ENCODE measurements around the gene OLFM2. TPM values are rescaled to one million over a fixed set of nuclear protein-coding genes. Genes with fewer than 3 reads are reported as not detected.

Gene OLFM2
- polyA plus RNA-seq, 2 of the 4 experiments (the other 2 are of a cell fraction), result 6.5 to 8.0 TPM

- TF ChIP-seq, protein P1, sequence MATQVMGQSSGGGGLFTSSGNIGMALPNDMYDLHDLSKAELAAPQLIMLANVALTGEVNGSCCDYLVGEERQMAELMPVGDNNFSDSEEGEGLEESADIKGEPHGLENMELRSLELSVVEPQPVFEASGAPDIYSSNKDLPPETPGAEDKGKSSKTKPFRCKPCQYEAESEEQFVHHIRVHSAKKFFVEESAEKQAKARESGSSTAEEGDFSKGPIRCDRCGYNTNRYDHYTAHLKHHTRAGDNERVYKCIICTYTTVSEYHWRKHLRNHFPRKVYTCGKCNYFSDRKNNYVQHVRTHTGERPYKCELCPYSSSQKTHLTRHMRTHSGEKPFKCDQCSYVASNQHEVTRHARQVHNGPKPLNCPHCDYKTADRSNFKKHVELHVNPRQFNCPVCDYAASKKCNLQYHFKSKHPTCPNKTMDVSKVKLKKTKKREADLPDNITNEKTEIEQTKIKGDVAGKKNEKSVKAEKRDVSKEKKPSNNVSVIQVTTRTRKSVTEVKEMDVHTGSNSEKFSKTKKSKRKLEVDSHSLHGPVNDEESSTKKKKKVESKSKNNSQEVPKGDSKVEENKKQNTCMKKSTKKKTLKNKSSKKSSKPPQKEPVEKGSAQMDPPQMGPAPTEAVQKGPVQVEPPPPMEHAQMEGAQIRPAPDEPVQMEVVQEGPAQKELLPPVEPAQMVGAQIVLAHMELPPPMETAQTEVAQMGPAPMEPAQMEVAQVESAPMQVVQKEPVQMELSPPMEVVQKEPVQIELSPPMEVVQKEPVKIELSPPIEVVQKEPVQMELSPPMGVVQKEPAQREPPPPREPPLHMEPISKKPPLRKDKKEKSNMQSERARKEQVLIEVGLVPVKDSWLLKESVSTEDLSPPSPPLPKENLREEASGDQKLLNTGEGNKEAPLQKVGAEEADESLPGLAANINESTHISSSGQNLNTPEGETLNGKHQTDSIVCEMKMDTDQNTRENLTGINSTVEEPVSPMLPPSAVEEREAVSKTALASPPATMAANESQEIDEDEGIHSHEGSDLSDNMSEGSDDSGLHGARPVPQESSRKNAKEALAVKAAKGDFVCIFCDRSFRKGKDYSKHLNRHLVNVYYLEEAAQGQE (IDR thresholded peaks at IDR 0.05), result no peak
- no peak for TF ChIP-seq E2F6 (IDR thresholded peaks at IDR 0.05; ENCODE audit: borderline replicate concordance, low read depth)
Measured at GRCh38 chr19:9891609-9892373, 44.5 kb downstream of the OLFM2 start (continued).

GRCh38 chr19:9885077-9885552 is 51.2 kb downstream of the OLFM2 start:
- CTCF ChIA-PET, result interaction anchor here (0.8 to 1.4 kb wide), 2 partner anchors 28 to 38 kb away, joined by 3 to 4 read pairs; no protein-coding TSS in a partner anchor
- DNase-seq (ENCODE audit: low read depth in 1 of 2, low spot score in 1 of 2) (no peak), ATAC-seq (peak in 1 of 2 experiments; percentile 64; a peak in 3 of 6 replicates), FAIRE-seq (no peak)
- Histone ChIP-seq H3K4me2 (no peak overlapping the region), H3K27ac (no peak overlapping the region), H3K9me3 (no peaks in the 10 kb centered on the region), H3K4me3 (no peak overlapping the region), H3K4me1 (no peaks in the 10 kb centered on the region)
- TF ChIP-seq ZNF302 (CRISPR knock-in tag; IDR thresholded peaks at IDR 0.05) (no peak), ZFP36 (IDR thresholded peaks at IDR 0.05; ENCODE audit: borderline replicate concordance, partially characterized antibody) (peak; percentile 14)
- POLR2A ChIA-PET, result no interaction called here
- 75% methylated on average over 8 of the region's 8 CpGs for WGBS (ENCODE audit: missing lambda C conversion rate)

DNA sequence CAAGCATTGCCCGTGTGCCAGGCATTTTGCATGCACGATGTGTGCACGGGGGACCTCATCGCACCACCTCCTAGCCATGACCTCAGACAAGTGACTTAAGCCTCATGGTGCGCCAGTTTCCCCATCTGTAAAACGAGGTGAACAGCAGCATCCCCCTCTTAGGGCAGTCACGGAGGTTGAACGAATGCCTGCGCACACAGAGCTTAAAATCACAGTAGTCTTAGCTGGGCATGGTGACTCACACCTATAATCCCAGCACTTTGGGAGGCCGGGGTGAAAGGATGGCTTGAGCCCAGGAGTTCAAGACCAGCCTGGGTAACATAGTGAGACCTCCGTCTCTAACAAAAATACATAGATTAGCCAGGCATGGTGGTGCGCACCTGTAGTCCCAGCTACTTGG is 52.6 kb downstream of the OLFM2 start:
- Histone ChIP-seq H3K4me1 (no peaks in the 10 kb centered on the region), H3K27ac (no peak overlapping the region), H3K9me3 (no peaks in the 10 kb centered on the region), H3K4me3 (no peak overlapping the region), H3K4me2 (no peak overlapping the region)
- no peak for TF ChIP-seq MYC (IDR thresholded peaks at IDR 0.05; ENCODE audit: borderline replicate concordance, low read length)
- TF ChIP-seq CBX2 (IDR thresholded peaks at IDR 0.05; ENCODE audit: borderline replicate concordance, low read depth), result no peak
- TF ChIP-seq ZNF302 (CRISPR knock-in tag; IDR thresholded peaks at IDR 0.05), result no peak
- TF ChIP-seq, protein P2, sequence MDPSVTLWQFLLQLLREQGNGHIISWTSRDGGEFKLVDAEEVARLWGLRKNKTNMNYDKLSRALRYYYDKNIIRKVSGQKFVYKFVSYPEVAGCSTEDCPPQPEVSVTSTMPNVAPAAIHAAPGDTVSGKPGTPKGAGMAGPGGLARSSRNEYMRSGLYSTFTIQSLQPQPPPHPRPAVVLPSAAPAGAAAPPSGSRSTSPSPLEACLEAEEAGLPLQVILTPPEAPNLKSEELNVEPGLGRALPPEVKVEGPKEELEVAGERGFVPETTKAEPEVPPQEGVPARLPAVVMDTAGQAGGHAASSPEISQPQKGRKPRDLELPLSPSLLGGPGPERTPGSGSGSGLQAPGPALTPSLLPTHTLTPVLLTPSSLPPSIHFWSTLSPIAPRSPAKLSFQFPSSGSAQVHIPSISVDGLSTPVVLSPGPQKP (IDR thresholded peaks at IDR 0.05; ENCODE audit: low read depth, low read length), result no peak
- TF ChIP-seq, protein P3, sequence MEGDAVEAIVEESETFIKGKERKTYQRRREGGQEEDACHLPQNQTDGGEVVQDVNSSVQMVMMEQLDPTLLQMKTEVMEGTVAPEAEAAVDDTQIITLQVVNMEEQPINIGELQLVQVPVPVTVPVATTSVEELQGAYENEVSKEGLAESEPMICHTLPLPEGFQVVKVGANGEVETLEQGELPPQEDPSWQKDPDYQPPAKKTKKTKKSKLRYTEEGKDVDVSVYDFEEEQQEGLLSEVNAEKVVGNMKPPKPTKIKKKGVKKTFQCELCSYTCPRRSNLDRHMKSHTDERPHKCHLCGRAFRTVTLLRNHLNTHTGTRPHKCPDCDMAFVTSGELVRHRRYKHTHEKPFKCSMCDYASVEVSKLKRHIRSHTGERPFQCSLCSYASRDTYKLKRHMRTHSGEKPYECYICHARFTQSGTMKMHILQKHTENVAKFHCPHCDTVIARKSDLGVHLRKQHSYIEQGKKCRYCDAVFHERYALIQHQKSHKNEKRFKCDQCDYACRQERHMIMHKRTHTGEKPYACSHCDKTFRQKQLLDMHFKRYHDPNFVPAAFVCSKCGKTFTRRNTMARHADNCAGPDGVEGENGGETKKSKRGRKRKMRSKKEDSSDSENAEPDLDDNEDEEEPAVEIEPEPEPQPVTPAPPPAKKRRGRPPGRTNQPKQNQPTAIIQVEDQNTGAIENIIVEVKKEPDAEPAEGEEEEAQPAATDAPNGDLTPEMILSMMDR (IDR thresholded peaks at IDR 0.05), result no peak
- TF ChIP-seq, protein P4, sequence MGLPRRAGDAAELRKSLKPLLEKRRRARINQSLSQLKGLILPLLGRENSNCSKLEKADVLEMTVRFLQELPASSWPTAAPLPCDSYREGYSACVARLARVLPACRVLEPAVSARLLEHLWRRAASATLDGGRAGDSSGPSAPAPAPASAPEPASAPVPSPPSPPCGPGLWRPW (IDR thresholded peaks at IDR 0.05), result no peak
- no peak for TF ChIP-seq HOXB13 (CRISPR knock-in tag; IDR thresholded peaks at IDR 0.05; ENCODE audit: low read depth)
- TF ChIP-seq CBX8 (IDR thresholded peaks at IDR 0.05), result no peak
- TF ChIP-seq RARB (CRISPR knock-in tag; IDR thresholded peaks at IDR 0.05), result no peak
- no peak for TF ChIP-seq BHLHE40 (IDR thresholded peaks at IDR 0.05; ENCODE audit: low read depth, low read length)
- TF ChIP-seq ZSCAN20 (CRISPR knock-in tag; IDR thresholded peaks at IDR 0.05), result no peak
- TF ChIP-seq SREBF2 (IDR thresholded peaks at IDR 0.05), result no peak
- TF ChIP-seq FOSB (CRISPR knock-in tag; IDR thresholded peaks at IDR 0.05), result no peak
- no peak for TF ChIP-seq RCOR1 (IDR thresholded peaks at IDR 0.05; ENCODE audit: low read depth, low read length)
- no peak for TF ChIP-seq GATA3 (IDR thresholded peaks at IDR 0.05; ENCODE audit: borderline replicate concordance)
- TF ChIP-seq NFE2L2 (conservative IDR thresholded peaks at IDR 0.05; ENCODE audit: low read length), result no peak
- TF ChIP-seq E2F6 (IDR thresholded peaks at IDR 0.05; ENCODE audit: borderline replicate concordance, low read depth), result no peak
- TF ChIP-seq JUNB (IDR thresholded peaks at IDR 0.05), result no peak
- TF ChIP-seq, protein P5, sequence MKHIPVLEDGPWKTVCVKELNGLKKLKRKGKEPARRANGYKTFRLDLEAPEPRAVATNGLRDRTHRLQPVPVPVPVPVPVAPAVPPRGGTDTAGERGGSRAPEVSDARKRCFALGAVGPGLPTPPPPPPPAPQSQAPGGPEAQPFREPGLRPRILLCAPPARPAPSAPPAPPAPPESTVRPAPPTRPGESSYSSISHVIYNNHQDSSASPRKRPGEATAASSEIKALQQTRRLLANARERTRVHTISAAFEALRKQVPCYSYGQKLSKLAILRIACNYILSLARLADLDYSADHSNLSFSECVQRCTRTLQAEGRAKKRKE (CRISPR knock-in tag; IDR thresholded peaks at IDR 0.05; ENCODE audit: low read depth), result no peak
- no peak for TF ChIP-seq PBX3 (IDR thresholded peaks at IDR 0.05)
- ChIA-PET CTCF (no interaction called here), POLR2A (no interaction called here)
- no peak for DNase-seq (ENCODE audit: low read depth in 1 of 2, low spot score in 1 of 2)
- FAIRE-seq, result no peak
- WGBS (ENCODE audit: missing lambda C conversion rate), result 65% methylated on average over 11 of the region's 12 CpGs
- ATAC-seq, result no peak
